Measurements from ENCODE around the gene TMEM150C.

Gene TMEM150C

DNA sequence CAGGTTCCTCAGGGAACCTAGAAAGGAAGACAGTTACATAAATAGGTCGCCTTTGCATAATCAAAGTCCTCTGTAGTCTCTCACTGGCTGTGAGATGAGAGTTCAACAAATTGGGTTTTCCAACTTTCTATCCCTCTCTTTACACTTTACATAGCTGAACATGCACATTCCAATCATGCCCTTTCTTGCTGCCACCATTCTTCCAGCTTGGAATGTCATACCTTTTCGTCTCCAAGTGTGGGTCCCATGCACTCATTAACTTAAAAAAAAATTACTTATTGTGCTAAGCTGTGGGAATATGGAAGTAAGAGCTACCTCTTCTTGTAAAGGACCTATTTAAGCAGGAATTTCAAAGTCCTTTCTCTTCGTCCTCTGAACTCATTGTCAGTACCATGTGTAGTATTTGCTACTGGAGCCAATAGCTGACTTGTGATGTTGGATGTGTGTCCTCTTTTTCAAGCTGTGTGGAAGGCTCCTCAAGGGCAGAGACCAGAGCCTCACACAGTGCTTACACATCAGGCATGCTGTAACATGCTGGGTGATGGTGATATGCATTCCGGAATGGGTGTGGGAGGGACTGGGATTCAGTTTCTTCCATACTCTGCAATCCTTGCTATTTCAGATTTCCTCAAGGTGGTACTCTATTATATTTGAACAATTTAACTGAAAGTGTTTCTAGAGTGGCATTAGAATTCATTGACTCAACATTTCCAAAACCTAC, 124.3 kb downstream of the TMEM150C start:
- DNase-seq (ENCODE audit: low read depth), result no peak
- TF ChIP-seq, protein P1, sequence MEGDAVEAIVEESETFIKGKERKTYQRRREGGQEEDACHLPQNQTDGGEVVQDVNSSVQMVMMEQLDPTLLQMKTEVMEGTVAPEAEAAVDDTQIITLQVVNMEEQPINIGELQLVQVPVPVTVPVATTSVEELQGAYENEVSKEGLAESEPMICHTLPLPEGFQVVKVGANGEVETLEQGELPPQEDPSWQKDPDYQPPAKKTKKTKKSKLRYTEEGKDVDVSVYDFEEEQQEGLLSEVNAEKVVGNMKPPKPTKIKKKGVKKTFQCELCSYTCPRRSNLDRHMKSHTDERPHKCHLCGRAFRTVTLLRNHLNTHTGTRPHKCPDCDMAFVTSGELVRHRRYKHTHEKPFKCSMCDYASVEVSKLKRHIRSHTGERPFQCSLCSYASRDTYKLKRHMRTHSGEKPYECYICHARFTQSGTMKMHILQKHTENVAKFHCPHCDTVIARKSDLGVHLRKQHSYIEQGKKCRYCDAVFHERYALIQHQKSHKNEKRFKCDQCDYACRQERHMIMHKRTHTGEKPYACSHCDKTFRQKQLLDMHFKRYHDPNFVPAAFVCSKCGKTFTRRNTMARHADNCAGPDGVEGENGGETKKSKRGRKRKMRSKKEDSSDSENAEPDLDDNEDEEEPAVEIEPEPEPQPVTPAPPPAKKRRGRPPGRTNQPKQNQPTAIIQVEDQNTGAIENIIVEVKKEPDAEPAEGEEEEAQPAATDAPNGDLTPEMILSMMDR (IDR thresholded peaks at IDR 0.05; ENCODE audit: control insufficient read depth, insufficient read depth, low read depth, low read length, missing control alignments), result no peak
- no peak overlapping the region for H3K4me3 ChIP-seq (ENCODE audit: control insufficient read depth, low read depth, low read length)

DNA sequence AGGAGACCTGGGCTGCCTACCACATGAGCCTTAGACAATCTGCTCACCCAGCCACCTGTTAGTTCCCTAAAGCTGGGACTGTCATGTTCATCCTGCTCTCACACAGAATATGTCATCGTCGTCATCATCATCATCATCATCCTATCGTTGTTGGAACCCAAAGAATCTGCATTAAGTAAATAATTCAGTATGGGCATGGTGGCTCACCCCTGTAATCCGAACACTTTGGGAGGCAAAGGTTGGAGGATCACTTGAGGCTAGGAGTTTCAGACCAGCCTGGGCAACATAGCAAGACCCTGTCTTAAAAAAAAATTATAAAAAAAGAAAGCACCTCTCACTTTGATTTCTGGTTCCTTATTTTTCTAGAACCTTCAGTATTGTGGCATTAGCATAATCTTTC, 125.0 kb downstream of the TMEM150C start:
- H3K4me3 ChIP-seq (ENCODE audit: control insufficient read depth, low read depth, low read length), result no peak overlapping the region
- no peak for DNase-seq (ENCODE audit: low read depth)

DNA sequence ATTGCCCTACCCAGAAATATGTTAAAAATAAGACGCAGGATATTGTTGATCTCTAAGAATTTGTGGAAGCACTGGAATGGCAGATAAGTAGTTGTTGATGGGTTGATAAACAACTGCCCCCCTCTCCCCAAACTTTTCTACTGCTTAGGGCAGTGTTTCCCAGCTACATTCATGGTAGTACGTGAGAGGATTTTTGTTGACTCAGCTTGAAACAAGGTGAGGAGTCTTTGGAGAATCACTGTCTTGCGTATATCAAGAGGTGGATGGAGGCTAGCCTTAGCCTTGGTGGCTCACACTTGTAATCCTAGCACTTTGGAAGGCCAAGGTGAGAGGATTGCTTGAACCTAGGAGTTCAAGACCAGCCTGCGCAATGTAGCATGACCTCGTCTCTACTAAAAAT, 125.7 kb downstream of the TMEM150C start:
- no peak for DNase-seq (ENCODE audit: low read depth)
- no peak overlapping the region for H3K4me3 ChIP-seq (ENCODE audit: control insufficient read depth, low read depth, low read length)
- TF ChIP-seq, protein P1 (IDR thresholded peaks at IDR 0.05; ENCODE audit: control insufficient read depth, insufficient read depth, low read depth, low read length, missing control alignments), result no peak

More for the DNA sequence above, 125.0 kb downstream of the TMEM150C start:
- TF ChIP-seq, protein P1 (IDR thresholded peaks at IDR 0.05; ENCODE audit: control insufficient read depth, insufficient read depth, low read depth, low read length, missing control alignments), result no peak

DNA sequence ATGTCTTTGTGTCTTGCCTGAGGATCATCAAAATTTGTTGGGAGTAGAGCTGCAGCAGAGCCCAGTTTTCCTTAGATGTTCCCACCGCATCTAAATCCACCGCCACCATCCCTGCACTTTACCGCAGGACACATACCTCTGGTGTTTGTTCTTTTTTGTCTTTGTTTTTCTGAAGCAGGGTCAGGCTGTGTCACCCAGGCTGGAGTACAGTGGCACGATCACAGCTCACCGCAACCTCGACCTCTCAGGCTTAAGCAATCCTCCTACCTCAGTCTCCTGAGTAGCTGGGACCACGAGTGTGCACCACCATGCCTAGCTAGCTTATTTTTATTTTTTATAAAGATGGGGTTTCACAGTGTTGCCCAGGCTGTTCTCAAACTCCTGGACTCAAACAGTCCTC, 126.8 kb downstream of the TMEM150C start:
- no peak for DNase-seq (ENCODE audit: low read depth)
- TF ChIP-seq, protein P1 (IDR thresholded peaks at IDR 0.05; ENCODE audit: control insufficient read depth, insufficient read depth, low read depth, low read length, missing control alignments), result no peak
- no peak overlapping the region for H3K4me3 ChIP-seq (ENCODE audit: control insufficient read depth, low read depth, low read length)

DNA sequence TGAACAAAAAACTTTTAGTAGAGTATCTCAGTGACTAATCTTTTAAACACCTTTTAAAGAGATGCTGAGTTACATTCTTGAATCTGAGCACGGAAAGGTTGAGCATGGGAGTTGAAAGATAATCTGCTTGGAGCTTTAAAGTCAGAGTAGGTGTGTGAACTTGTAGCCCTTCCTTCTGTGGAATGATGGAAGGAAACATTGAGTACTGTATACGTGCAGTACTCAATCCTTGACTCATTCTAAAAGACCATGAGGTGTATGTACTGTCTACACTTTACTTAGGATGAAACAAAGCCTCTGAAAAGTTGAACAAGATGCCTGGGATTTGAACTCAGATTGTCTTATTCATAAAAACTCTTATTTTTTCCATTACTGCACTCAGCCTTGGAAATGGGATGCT, 128.0 kb downstream of the TMEM150C start:
- no peak overlapping the region for H3K4me3 ChIP-seq (ENCODE audit: control insufficient read depth, low read depth, low read length)
- DNase-seq (ENCODE audit: low read depth), result no peak

More for the DNA sequence above, 128.0 kb downstream of the TMEM150C start:
- TF ChIP-seq, protein P1 (IDR thresholded peaks at IDR 0.05; ENCODE audit: control insufficient read depth, insufficient read depth, low read depth, low read length, missing control alignments), result no peak

Measured in AG09309 (cell line).